Stimulated activated CD4-positive, alpha-beta T cell treated with anti-CD3 and anti-CD28 coated beads, TNF-alpha, amount 100 ng/mL, for 24 hours (primary cell): Measurements from ENCODE around the gene YIPF1.
"Not testable (repeated sequence)": the region's sequence is repeated elsewhere in the genome, so short reads cannot be mapped to it uniquely, and the experiment has no call there.

Experiments
- DNase-seq, 3 experiments: peaks; one replicate each; pipeline ENCODE4 v3.0.0-alpha.2; 2020; ENCODE audit warnings: low read depth in 3 of 3

Gene YIPF1

DNA sequence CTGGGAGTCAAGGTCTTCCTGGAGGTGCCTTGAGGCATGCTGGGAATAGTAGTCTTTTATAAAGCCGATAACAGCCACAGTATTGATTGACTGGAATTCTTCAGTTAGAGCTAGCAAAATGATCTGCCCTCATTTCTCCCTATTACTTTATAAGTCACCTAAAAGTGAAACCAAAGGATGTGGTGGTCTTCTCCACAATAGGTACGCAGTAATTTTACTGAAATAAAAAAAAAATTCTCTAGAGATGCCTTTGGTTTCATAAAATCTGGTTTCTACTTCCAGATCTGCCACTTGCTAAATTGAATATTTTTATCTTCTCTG, 51.0 kb downstream of the YIPF1 start:
- DNase-seq: no peak

DNA sequence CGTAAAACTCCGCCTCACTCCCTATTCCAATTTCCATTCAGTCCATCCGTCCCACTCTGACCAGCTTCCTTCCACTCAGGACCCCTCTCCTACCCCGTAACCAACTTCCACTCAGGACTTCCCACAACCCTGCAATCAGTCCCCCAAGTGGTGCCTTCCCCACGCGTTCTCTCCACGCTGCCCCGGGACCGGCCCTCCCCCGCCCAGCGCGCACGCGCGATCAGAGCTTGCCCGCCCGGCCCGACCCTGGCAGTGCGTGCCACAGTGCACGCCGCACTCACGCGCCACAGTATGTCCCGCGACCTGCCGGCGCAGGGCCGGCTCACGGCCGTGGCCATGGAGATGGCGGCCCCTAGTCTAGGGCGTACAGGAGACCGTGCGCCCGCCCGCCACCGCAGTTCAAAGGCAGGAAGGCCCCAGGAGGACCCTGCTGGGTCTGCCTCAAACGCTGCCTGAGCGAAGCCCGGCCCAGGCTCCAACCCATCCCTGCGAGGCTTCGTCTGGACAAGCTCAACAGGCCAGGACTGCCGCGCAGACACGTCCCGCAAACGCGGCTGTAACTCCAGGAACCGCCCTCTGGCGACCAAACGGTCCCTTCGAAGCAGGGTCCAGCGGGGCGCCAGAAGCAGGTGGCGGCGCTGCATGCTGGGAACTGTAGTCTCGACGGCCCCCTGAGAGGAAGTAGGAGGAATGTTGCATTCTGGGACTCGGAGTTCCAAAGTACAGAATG, 51.5 kb downstream of the YIPF1 start, which contains the start of gene NDC1:
TSS of gene NDC1 (minus strand) at position 373 of the 730 bp plus-strand sequence. CDS start at position 338, 35 bp downstream.
- peak; percentile 76 to 82 (median 79) for DNase-seq

DNA sequence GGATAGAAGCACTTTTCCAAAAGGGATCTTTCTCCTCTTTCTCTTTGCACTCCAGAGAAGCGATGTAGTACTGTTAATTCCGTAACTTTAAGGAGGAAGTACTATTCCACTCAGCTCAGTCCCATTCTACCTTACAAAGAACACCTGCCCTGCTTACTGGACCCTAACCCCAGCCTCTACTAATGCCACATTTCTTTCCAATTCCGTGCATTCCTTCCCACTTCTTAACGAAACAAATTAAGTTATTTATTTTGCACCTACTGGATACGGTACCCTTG, 52.0 kb downstream of the YIPF1 start:
- DNase-seq: no peak

DNA sequence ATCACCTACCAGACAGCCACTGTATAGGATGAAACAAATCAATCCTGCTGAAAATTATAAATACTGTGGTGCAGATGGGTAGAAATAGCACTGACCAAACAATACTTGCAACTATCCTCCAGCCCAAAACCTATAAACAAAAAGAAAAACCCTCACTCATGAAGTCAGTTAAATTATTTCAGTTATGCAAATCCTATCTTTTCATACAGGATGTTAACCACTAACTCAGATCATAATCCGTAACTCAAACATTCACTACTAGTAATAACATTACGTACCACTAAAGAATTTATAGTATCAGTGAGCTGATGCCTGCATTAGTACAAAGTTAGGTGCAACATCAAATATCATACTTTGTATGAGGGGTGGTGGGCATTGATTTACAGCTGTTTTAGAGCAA, 54.1 kb downstream of the YIPF1 start:
- no peak for DNase-seq

DNA sequence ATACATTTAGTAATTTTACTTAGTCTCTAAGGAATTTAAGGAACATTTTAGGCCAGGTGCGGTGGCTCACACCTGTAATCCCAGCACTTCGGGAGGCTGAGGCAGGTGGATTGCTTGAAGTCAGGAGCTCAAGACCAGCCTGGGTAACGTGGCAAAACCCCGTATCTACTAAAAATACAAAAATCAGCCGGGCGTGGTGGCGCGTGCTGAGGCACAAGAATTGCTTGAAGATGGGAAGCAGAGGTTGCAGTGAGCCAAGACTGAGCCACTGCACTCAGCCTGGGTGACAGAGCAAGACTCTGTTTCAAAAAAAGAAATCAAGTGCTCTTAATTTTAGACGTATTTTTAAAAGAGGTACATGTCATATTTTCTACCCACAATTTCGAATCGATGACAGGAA, 54.8 kb downstream of the YIPF1 start:
- DNase-seq: no peak

DNA sequence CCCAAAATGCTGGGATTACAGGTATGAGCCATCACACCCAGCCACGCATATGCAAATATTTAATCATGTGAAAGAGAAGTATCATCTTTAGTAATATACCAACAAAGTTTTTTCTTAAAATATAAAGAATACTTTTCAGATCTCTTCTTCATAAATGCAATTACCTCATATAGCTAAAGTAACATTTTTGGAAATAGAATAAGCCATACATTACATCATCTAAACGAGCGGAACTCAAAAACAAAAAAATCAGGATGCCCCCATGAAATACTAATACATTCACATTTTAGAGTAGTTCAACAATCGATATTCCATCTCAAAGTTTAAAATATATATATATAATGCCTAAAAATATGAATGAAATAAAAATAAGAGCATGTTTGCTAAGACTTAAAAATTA, 56.2 kb downstream of the YIPF1 start:
- DNase-seq: no peak

DNA sequence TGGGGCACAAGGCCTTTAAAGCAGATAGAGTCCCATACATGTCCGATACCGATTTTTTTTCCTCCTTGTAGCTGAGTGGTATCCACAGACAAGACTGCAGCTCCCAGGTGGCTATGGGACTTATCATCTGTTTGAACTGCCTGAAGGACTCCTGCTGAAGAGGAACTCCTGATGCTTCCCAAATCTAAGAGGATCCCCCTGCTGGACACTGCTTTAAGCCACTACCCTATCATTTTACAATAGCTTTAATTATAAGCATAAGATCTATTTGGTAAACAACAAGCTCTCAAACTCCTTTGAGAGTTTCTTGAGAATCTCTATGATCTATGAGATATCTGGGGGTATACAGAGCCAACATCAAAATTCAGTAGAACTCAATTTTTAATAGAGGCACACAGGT, 63.2 kb downstream of the YIPF1 start:
- no peak for DNase-seq

DNA sequence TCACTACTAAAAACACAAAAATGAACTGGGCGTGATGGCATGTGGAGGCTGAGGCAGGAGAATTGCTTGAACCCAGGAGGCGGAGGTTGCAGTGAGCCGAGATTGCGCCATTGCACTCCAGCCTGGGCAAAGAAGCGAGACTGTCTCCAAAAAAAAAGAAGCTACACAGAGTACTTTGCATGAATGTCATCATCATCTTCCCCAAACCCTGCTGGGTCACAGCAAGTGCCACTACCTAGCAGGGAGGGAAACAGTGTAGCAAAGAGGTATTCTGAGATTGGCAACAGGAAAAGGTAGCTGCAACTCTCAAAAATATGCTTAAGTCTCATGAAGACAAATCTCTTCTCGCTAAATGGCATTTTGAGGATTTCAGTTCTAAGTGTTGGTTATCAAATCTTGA, 64.3 kb downstream of the YIPF1 start:
- no peak for DNase-seq

DNA sequence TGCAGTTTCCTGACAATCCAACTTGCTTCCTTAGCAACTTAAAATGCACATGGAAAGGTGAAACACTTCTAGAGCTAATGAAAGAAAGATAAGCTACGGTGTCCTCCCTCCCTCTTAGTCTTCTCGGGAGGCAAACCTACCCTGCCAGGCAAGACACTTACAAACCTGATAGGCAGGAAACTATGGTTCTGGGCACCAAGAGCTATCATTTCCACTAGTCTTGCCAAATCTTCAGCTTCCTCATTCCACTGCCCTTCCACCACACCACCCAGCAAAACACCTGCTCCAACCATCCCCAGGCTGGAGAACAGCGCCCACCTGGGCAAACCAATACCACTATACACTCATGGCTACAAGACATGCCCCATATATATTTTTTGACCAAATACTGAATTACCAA, 66.7 kb downstream of the YIPF1 start:
- no peak for DNase-seq

DNA sequence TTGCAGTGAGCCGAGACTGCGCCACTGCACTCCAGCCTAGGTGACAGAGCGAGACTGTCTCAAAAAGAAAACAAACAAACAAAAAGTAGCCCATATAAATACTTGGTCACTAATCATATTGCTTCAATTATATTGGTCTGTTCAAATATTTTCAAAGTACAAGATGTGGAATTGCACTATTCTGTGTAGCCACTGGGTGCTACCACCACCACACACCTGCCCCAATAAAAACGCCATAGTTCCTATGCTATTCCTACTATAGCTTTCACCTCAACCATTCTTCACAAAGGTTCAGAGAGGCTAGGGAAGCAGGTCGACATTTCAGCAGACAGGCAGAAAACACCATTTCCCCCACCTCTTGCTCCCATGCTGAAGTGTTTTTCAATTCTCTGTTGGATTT, 68.2 kb downstream of the YIPF1 start:
- DNase-seq: no peak

DNA sequence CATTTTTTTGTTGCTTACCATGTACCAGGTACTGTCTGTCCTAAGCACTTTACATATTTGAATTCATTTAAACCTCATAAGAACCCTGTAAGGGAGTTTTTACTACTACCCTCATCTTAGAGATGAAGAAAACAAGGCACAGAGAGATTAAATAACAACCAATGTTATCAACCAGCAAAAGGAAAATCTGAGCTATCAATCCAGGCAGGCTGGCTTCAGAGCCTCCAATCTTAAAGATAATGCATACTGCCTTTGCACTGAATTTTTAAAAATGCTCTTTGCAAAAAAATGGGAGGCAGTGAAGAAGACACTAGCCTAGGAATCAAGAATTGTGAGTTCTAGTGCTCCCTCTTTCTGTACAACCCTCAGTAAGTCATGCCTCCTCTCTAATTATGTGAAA, 70.2 kb downstream of the YIPF1 start:
- no peak for DNase-seq

DNA sequence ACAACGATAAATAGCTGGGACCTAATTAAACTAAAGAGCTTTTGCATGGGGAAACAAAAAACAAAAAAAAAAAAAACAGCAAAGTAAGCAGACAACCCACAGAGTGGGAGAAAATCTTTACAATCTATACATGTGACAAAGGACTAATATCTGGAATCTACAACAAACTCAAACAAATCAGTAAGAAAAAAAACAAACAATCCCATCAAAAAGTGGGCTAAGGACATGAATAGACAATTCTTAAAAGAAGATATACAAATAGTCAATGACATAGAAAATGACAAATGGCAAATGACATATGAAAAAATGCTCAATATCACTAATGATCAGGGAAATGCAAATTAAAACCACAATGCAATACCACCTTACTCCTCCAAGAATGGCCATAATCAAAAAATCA, 73.0 kb downstream of the YIPF1 start:
- DNase-seq: not testable (repeated sequence)

DNA sequence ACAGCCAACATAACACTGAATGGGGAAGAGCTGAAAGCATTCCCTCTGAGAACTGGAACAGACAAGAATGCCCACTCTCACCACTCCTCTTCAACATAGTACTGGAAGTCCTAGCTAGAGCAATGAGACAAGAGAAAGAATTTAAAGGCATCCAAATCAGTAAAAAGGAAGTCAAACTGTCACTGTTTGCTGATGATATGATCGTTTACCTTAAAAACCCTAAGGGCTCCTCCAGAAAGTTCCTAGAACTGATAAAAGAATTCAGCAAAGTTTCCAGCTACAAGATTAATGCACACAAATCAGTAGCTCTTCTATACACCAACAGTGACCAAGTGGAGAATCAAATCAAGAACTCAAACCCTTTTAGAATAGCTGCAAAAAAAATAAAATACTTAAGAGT, 74.1 kb downstream of the YIPF1 start:
- not testable (repeated sequence) for DNase-seq

DNA sequence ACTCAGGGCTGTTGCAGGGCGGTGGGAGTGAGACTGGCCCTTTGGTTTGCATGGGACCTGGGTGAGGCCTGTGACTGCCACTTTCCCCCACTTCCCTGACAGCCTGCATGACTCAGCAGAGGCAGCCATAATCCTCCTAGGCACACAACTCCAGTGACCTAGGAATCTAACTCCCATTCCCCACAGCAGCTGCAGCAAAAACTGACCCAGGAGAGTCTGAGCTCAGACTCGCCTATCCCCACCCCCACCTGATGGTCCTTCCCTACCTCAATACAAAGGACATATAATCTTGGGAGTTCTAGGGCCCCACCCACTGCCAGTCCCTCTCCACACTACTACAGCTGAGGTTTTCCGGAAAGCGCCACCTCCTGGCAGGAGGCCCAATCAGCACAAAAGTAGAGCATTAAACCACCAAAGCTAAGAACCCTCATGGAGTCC, 78.2 kb downstream of the YIPF1 start:
- DNase-seq: peak in 1 of 3 experiments; percentile 11

DNA sequence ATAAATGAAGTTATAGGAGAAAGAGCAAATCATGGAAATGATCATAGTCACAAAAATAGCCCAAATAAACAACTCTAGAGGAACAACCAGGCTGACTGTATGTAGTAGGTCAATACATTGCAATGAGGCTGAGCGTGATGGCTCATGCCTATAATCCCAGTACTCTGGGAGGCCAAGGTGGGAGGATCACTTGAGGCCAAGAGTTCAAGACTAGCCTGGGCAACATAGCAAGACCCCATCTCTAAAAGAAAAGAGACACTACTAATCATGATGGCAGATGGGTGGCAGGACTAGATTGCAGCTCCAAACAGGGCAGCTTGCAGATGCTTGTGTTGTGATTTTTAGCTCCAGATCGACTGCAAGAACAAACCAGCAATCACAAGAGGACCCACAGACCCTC, 79.1 kb downstream of the YIPF1 start:
- no peak for DNase-seq

DNA sequence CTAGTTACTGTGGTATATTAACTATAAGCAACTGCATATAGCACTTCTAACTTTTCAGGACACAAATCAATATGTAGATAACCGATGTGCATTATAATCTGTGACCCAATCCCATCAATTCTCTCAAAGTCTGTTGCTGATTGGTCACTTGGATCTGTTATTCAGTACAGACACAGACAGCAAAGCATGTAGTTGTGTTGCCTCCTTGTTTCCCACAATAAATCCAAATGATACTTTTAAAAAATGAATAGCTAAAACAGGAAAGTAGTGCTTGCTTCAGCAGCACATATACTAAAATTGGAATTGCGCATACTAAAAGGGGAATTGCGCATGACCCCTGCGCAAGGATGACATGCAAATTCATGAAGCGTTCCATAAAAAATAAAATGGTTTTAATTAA, 79.6 kb downstream of the YIPF1 start:
- no peak for DNase-seq

DNA sequence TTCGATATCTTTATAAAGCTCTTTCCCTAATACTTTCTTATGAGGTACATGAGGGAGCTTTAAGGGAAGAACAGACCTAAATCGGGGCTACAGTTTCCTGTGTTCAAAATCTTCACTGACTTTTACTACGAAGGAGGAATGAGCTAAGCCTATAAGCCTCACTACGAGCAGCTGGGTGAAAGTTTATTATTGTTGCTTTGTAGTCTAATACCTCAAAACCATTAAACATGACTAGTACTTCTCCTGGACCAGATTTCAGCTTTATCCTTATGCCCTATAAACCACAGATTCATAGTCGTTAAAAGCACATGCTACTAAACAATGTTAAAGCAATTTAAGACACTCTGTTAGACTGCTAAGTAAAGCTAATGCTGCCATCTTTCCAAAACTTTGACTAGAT, 81.7 kb downstream of the YIPF1 start:
- DNase-seq: no peak

DNA sequence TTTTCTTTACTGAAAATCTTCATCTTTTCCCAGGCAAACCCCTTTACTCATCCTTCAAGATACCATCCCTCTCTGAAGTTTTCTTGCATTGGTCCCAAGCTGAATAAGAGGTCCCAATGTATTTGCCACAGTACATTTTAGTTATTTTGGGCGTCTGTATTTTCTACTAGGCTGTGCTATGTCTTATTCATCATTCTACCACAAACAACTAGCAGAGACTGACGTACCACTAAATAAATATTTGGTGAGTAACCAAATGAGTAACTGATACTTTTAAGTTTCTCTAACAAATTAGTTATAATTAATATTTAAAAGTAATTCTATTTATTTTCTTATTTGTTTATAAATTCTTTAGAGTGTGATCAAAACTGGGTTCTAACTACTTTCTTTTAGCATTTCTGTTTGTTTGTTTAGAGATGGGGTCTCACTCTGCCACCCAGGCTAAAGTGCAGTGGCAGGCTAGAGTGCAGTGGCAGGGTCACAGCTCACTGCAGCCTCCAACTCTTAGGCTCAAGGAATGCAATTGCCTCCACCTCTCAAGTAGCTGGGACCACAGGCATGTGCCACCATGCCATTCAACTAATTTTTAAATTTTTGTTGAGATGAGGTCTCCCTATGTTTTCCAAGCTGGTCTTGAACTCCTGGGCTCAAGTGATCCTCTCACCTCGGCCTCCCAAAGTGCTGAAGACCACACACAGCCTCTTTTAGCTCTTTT, 84.6 kb downstream of the YIPF1 start:
- no peak for DNase-seq

DNA sequence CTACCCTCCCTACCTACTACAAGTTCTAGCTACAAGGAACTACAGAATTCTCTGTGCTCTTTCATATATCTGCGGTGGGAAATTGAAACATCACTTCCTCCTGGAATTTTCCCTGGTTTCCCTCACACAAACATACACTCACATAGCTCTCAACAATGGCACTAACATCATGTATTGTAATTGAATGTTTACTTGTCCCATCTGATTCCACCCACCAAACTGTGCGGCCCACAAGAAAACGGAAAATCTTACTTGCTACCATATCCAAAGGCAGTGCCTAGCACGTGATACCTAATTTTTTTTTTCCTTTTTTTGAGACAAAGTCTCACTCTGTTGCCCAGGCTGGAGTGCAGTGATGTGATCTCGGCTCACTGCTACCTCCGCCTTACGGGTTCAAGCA, 85.4 kb downstream of the YIPF1 start:
- DNase-seq: no peak
